ENCODE measurements around the gene CAMTA1. TPM values are rescaled to one million over a fixed set of nuclear protein-coding genes. Genes with fewer than 3 reads are reported as not detected.
A peak's percentile ranks its signal among the peaks of the same experiment; 100 is the strongest.

CAMTA1 gene
- total and polyA plus RNA-seq, 9 of the 15 experiments (the other 6 are each of a cell fraction or from before 2014, with no cell fraction given): 43.9 to 161 (median 65.9) TPM

DNA sequence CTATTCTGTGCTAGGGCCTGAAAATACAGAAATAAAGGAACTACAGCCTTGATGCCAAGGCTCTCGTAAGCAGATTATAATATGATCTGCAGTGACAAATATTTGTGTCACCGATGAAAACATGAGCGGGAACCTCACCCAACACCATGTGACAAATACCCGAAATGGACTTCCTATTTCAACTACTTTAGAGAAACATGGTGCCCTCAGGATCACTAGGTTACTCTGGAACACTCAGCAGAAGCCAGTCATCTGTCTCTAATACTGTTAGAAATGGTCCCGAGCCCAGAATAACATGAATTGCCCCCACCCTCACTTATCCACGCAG lies 985.4 kb downstream of the CAMTA1 start (continued):
- 0 out of 2 replicates have a peak, but pooled peaks have one; percentile 60 for TF ChIP-seq NFRKB (IDR thresholded peaks at IDR 0.05; ENCODE audit: low read depth)
- peak; percentile 56 to 72; a peak in 3 of 4 replicates for TF ChIP-seq FOXK2 (conservative IDR thresholded peaks at IDR 0.05 in 1 of 2, IDR thresholded peaks at IDR 0.05 in 1 of 2; ENCODE audit: low read depth in 2 of 2)
- TF ChIP-seq, protein P1, sequence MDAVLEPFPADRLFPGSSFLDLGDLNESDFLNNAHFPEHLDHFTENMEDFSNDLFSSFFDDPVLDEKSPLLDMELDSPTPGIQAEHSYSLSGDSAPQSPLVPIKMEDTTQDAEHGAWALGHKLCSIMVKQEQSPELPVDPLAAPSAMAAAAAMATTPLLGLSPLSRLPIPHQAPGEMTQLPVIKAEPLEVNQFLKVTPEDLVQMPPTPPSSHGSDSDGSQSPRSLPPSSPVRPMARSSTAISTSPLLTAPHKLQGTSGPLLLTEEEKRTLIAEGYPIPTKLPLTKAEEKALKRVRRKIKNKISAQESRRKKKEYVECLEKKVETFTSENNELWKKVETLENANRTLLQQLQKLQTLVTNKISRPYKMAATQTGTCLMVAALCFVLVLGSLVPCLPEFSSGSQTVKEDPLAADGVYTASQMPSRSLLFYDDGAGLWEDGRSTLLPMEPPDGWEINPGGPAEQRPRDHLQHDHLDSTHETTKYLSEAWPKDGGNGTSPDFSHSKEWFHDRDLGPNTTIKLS (IDR thresholded peaks at IDR 0.05; ENCODE audit: borderline replicate concordance, low read depth): 0 out of 2 replicates have a peak, but pooled peaks have one; percentile 14
- TF ChIP-seq ZNF589 (CRISPR knock-in tag; IDR thresholded peaks at IDR 0.05; ENCODE audit: low read depth): peak; percentile 45; the same call in 1 of the 2 replicates
- TF ChIP-seq, protein P2, sequence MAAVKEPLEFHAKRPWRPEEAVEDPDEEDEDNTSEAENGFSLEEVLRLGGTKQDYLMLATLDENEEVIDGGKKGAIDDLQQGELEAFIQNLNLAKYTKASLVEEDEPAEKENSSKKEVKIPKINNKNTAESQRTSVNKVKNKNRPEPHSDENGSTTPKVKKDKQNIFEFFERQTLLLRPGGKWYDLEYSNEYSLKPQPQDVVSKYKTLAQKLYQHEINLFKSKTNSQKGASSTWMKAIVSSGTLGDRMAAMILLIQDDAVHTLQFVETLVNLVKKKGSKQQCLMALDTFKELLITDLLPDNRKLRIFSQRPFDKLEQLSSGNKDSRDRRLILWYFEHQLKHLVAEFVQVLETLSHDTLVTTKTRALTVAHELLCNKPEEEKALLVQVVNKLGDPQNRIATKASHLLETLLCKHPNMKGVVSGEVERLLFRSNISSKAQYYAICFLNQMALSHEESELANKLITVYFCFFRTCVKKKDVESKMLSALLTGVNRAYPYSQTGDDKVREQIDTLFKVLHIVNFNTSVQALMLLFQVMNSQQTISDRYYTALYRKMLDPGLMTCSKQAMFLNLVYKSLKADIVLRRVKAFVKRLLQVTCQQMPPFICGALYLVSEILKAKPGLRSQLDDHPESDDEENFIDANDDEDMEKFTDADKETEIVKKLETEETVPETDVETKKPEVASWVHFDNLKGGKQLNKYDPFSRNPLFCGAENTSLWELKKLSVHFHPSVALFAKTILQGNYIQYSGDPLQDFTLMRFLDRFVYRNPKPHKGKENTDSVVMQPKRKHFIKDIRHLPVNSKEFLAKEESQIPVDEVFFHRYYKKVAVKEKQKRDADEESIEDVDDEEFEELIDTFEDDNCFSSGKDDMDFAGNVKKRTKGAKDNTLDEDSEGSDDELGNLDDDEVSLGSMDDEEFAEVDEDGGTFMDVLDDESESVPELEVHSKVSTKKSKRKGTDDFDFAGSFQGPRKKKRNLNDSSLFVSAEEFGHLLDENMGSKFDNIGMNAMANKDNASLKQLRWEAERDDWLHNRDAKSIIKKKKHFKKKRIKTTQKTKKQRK (IDR thresholded peaks at IDR 0.05; ENCODE audit: borderline replicate concordance, low read depth, low read length): no peak
- 0 out of 2 replicates have a peak, but pooled peaks have one; percentile 11 for TF ChIP-seq DPF2 (IDR thresholded peaks at IDR 0.05)
- no peak for TF ChIP-seq NCOA1 (IDR thresholded peaks at IDR 0.05; ENCODE audit: low read depth)
- TF ChIP-seq EP400 (IDR thresholded peaks at IDR 0.05): peak; percentile 0; the same call in 1 of the 2 replicates
- peak; percentile 44; the same call in 1 of the 2 replicates for TF ChIP-seq SMARCA4 (IDR thresholded peaks at IDR 0.05)
